Trophoblast cell (in vitro differentiated cells and primary cell): ENCODE data around the gene RUSF1.

Experiments used
- DNase-seq, 2 donors: peaks; one replicate each; pipeline ENCODE4 v3.0.0-alpha.2; 2016
- H2AFZ ChIP-seq: 2 replicates; pipeline ENCODE4 v1.6.1; 2013; ENCODE audit warnings: low read length, moderate library complexity, mild to moderate bottlenecking; ENCODE audit not compliant: insufficient read depth, poor library complexity
- H2AK5ac ChIP-seq: 2 replicates; pipeline ENCODE4 v1.6.1; 2013; ENCODE audit warnings: mild to moderate bottlenecking, low read length
- H2BK120ac ChIP-seq: 2 replicates; pipeline ENCODE4 v1.6.1; 2013; ENCODE audit warnings: low read length, mild to moderate bottlenecking, moderate library complexity; ENCODE audit not compliant: insufficient read depth, poor library complexity
- H2BK12ac ChIP-seq: 2 replicates; pipeline ENCODE4 v1.6.1; 2013; ENCODE audit warnings: mild to moderate bottlenecking, low read length, moderate library complexity
- H2BK5ac ChIP-seq: 2 replicates; pipeline ENCODE4 v1.6.1; 2013; ENCODE audit warnings: low read length, low read depth, moderate library complexity, mild to moderate bottlenecking; ENCODE audit not compliant: poor library complexity
- H3K14ac ChIP-seq: 2 replicates; pipeline ENCODE4 v1.6.1; 2013; ENCODE audit warnings: mild to moderate bottlenecking, low read length
- H3K18ac ChIP-seq: 2 replicates; pipeline ENCODE4 v1.6.1; 2013; ENCODE audit warnings: mild to moderate bottlenecking, low read length
- H3K23ac ChIP-seq: 2 replicates; pipeline ENCODE4 v1.6.1; 2013; ENCODE audit warnings: low read length
- H3K27ac ChIP-seq: 2 replicates; pipeline ENCODE4 v1.5.1; 2013; ENCODE audit warnings: low read depth, mild to moderate bottlenecking, inconsistent platforms, low read length, moderate library complexity
- H3K27me3 ChIP-seq: 2 replicates; pipeline ENCODE4 v1.6.1; 2013; ENCODE audit warnings: inconsistent platforms, mild to moderate bottlenecking, low read length, moderate library complexity; ENCODE audit not compliant: insufficient read depth
- H3K36me3 ChIP-seq, 2 experiments: 1 replicate in 1 of 2; 2 replicates in 1 of 2; pipeline ENCODE4 v1.6.1; 2013; ENCODE audit warnings: low read length in 2 of 2, mild to moderate bottlenecking in 2 of 2, moderate library complexity in 1 of 2; ENCODE audit not compliant: insufficient read depth in 2 of 2, control insufficient read depth in 1 of 2
- H3K4ac ChIP-seq: 2 replicates; pipeline ENCODE4 v1.6.1; 2013; ENCODE audit warnings: low read depth, mild to moderate bottlenecking, low read length, moderate library complexity
- H3K4me1 ChIP-seq, 2 experiments: 1 replicate in 1 of 2; 2 replicates in 1 of 2; pipeline ENCODE4 v1.6.1; 2013; ENCODE audit warnings: low read length in 2 of 2, mild to moderate bottlenecking in 2 of 2, moderate library complexity in 1 of 2; ENCODE audit not compliant: insufficient read depth in 2 of 2, control insufficient read depth in 1 of 2
- H3K4me2 ChIP-seq: 2 replicates; pipeline ENCODE4 v1.6.1; 2013; ENCODE audit warnings: inconsistent platforms, mild to moderate bottlenecking, low read length, moderate library complexity
- H3K4me3 ChIP-seq: 2 replicates; pipeline ENCODE4 v1.5.1; 2013; ENCODE audit warnings: mild to moderate bottlenecking, low read depth, low read length, inconsistent platforms
- H3K79me1 ChIP-seq: one replicate; pipeline ENCODE4 v1.6.1; 2013; ENCODE audit warnings: low read length
- H3K79me2 ChIP-seq: 2 replicates; pipeline ENCODE4 v1.6.1; 2013; ENCODE audit warnings: low read length, mild to moderate bottlenecking; ENCODE audit not compliant: control insufficient read depth, insufficient read depth, poor library complexity
- H3K9ac ChIP-seq: 2 replicates; pipeline ENCODE4 v1.6.1; 2013; ENCODE audit warnings: mild to moderate bottlenecking, low read length
- H3K9me3 ChIP-seq: 2 replicates; pipeline ENCODE4 v1.6.1; 2013; ENCODE audit warnings: low read depth, mild to moderate bottlenecking, control low read depth, inconsistent platforms, low read length; ENCODE audit not compliant: insufficient read depth
- H4K12ac ChIP-seq: 2 replicates; pipeline ENCODE4 v1.6.1; 2013; ENCODE audit warnings: low read depth, mild to moderate bottlenecking, low read length, moderate library complexity
- H4K8ac ChIP-seq: 2 replicates; pipeline ENCODE4 v1.6.1; 2013; ENCODE audit warnings: low read depth, mild to moderate bottlenecking, low read length, moderate library complexity
- H4K91ac ChIP-seq: one replicate; pipeline ENCODE4 v1.6.1; 2013; ENCODE audit warnings: low read depth, mild to moderate bottlenecking, low read length, moderate library complexity
- WGBS: extraction: QIAGEN DNeasy Blood & Tissue Kit; methylation state at CpG from one replicate; pipeline ENCODE4 v1.1.7; 2013; ENCODE audit warnings: missing lambda C conversion rate; ENCODE audit not compliant: insufficient read length, insufficient coverage; ENCODE audit errors: extremely low coverage; 5-methylcytosine and 5-hydroxymethylcytosine counted together

RUSF1 gene

DNA sequence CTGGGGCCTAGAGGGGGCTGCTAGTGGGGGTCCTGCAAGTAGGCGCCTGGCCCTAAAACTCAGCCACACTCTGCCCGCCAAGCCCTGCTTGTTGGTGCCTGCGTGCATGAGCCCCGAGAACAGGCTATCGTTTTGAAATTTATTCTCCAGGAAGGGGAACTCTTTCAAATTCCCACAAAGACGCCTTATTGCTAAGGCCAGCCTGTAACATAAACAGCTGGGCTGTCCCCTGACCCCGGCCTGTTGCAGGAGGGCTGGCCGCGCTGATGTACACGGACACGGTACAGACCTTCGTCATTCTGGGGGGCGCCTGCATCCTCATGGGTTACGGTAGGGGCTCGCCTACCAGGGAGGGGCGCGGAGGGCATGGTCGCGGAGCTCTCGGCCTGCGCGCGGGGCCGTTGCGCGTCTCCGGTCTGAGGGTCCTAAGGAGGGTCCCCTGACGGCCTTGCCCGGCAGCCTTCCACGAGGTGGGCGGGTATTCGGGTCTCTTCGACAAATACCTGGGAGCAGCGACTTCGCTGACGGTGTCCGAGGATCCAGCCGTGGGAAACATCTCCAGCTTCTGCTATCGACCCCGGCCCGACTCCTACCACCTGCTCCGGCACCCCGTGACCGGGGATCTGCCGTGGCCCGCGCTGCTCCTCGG is 21.0 kb downstream of the RUSF1 start:
- Histone ChIP-seq H3K79me1 (no peaks in the 10 kb centered on the region), H2AFZ (no peak overlapping the region), H2BK120ac (no peak overlapping the region), H2BK12ac (no peak overlapping the region), H2BK5ac (no peak overlapping the region), H3K23ac (no peak overlapping the region), H3K27me3 (peaks cover 35% of the 10 kb centered on the region), H4K8ac (no peak overlapping the region), H3K4me2 (peak overlapping the region; percentile 64), H3K9me3 (peaks cover 11% of the 10 kb centered on the region), H4K91ac (no peak overlapping the region), H3K36me3 (peaks cover 21% of the 10 kb centered on the region in 2 experiments), H3K9ac (no peak overlapping the region), H3K14ac (no peak overlapping the region), H3K4ac (no peak overlapping the region), H3K79me2 (no peaks in the 10 kb centered on the region), H2AK5ac (no peak overlapping the region), H3K4me1 (peaks cover 7 to 14% of the 10 kb centered on the region in 2 experiments), H3K27ac (no peak overlapping the region), H3K4me3 (peak overlapping the region; percentile 33), H4K12ac (no peak overlapping the region), H3K18ac (no peak overlapping the region)
- no CpG with 5 or more reads among the region's 48 CpGs for WGBS
- no peak for DNase-seq

GRCh38 chr16:31486045-31486444 is 22.1 kb downstream of the RUSF1 start:
- no peak overlapping the region for H2AK5ac ChIP-seq
- no peak overlapping the region for H3K27ac ChIP-seq
- no peak overlapping the region for H2BK12ac ChIP-seq
- no peak overlapping the region for H3K4me2 ChIP-seq
- H3K23ac ChIP-seq, result no peak overlapping the region
- no peak overlapping the region for H3K4ac ChIP-seq
- H3K4me1 ChIP-seq, result peaks cover 7 to 14% of the 10 kb centered on the region in 2 experiments
- no peak overlapping the region for H4K91ac ChIP-seq
- peaks cover 11% of the 10 kb centered on the region for H3K9me3 ChIP-seq
- no peak overlapping the region for H4K12ac ChIP-seq
- peaks cover 35% of the 10 kb centered on the region for H3K27me3 ChIP-seq
- DNase-seq, result no peak
- H3K14ac ChIP-seq, result no peak overlapping the region
- no peak overlapping the region for H4K8ac ChIP-seq
- H2AFZ ChIP-seq, result no peak overlapping the region
- peaks cover 12 to 14% of the 10 kb centered on the region in 2 experiments for H3K36me3 ChIP-seq
- no peak overlapping the region for H3K9ac ChIP-seq
- no peak overlapping the region for H3K18ac ChIP-seq
- no peak overlapping the region for H2BK120ac ChIP-seq
- no peaks in the 10 kb centered on the region for H3K79me1 ChIP-seq
- no peak overlapping the region for H2BK5ac ChIP-seq
- H3K79me2 ChIP-seq, result no peaks in the 10 kb centered on the region
- no CpG with 5 or more reads among the region's 5 CpGs for WGBS
- no peak overlapping the region for H3K4me3 ChIP-seq

GRCh38 chr16:31485571-31485970 is 22.6 kb downstream of the RUSF1 start:
- Histone ChIP-seq H3K9ac (no peak overlapping the region), H3K27me3 (peaks cover 35% of the 10 kb centered on the region), H3K36me3 (peaks cover 8 to 11% of the 10 kb centered on the region in 2 experiments), H2BK120ac (no peak overlapping the region), H3K4me3 (no peak overlapping the region), H3K4ac (no peak overlapping the region), H3K79me2 (no peaks in the 10 kb centered on the region), H3K9me3 (peaks cover 11% of the 10 kb centered on the region), H3K18ac (no peak overlapping the region), H4K91ac (no peak overlapping the region), H2AK5ac (no peak overlapping the region), H3K79me1 (no peaks in the 10 kb centered on the region), H2BK12ac (no peak overlapping the region), H4K12ac (no peak overlapping the region), H3K27ac (no peak overlapping the region), H3K14ac (no peak overlapping the region), H3K4me1 (peaks cover 7 to 14% of the 10 kb centered on the region in 2 experiments), H3K4me2 (no peak overlapping the region), H4K8ac (no peak overlapping the region), H3K23ac (no peak overlapping the region), H2AFZ (no peak overlapping the region), H2BK5ac (no peak overlapping the region)
- no CpG with 5 or more reads among the region's 17 CpGs for WGBS
- no peak for DNase-seq

GRCh38 chr16:31484491-31485171 is 23.6 kb downstream of the RUSF1 start:
- no peak overlapping the region for H3K27ac ChIP-seq
- peaks cover 11% of the 10 kb centered on the region for H3K9me3 ChIP-seq
- peaks cover 0 to 2% of the 10 kb centered on the region in 2 experiments for H3K36me3 ChIP-seq
- H2BK12ac ChIP-seq, result no peak overlapping the region
- no peak overlapping the region for H4K12ac ChIP-seq
- no peak overlapping the region for H2AFZ ChIP-seq
- H3K4me2 ChIP-seq, result no peak overlapping the region
- H3K4me3 ChIP-seq, result no peak overlapping the region
- H3K18ac ChIP-seq, result no peak overlapping the region
- WGBS, result no CpG with 5 or more reads among the region's 14 CpGs
- H3K9ac ChIP-seq, result no peak overlapping the region
- H3K79me2 ChIP-seq, result no peaks in the 10 kb centered on the region
- H4K8ac ChIP-seq, result no peak overlapping the region
- no peak overlapping the region for H2BK5ac ChIP-seq
- H3K79me1 ChIP-seq, result no peaks in the 10 kb centered on the region
- no peak overlapping the region for H3K23ac ChIP-seq
- H3K14ac ChIP-seq, result no peak overlapping the region
- H3K27me3 ChIP-seq, result peaks cover 35% of the 10 kb centered on the region
- H2AK5ac ChIP-seq, result no peak overlapping the region
- no peak overlapping the region for H4K91ac ChIP-seq
- DNase-seq, result no peak
- no peak overlapping the region for H2BK120ac ChIP-seq
- no peak overlapping the region for H3K4ac ChIP-seq
- peaks cover 7 to 14% of the 10 kb centered on the region in 2 experiments for H3K4me1 ChIP-seq
